Suppressor macrophage treated with lipopolysaccharide for 4 hours (primary cell): Measurements from ENCODE around the gene LRIT2.
"Not testable (repeated sequence)": the region's sequence is repeated elsewhere in the genome, so short reads cannot be mapped to it uniquely, and the experiment has no call there.

Experiments used
- DNase-seq: peaks from one replicate; pipeline ENCODE4 v3.0.0-alpha.2; 2020

Gene LRIT2

DNA sequence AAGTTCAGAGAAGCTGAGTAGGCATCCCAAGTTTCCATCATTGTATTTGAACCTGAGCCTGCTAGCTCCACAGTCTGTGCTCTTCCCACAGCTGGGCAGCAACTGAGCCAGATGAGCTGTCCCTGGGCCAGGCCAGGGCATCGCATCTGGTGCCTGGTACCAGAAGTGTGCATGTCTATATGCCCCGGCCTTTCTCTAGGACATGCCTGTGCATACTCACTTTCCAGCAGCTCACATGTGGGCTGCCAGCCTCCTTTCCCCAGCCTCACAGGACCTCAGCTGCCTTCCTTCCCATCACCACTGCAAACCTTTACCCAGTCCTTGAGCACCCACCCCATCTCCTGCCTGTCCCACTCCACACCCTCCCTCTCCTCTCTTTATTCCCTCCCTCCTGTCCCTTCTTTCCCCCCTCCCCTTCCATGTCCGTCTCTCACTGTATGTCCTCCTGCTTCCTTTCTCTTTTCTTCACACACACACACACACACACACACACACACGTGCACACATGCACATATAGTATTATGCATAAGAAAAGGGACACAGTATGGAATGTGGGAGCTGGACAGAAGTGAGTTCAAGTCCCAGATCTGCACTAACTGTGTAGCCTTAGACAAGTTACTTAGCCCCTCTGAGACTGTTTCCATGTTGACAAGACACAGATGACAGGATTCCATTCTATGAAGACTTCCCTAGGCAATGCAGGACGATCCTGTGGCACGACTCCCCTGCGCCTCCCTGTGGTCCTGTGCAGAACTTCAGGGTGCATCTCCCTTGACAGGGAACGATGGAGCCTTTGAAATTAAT lies 20.1 kb downstream of the LRIT2 start:
- DNase-seq: peak; percentile 63

GRCh38 chr10:84204610-84205009 lies 20.7 kb downstream of the LRIT2 start:
- DNase-seq: no peak

GRCh38 chr10:84204122-84204521 lies 21.2 kb downstream of the LRIT2 start:
- DNase-seq: peak; percentile 1

DNA sequence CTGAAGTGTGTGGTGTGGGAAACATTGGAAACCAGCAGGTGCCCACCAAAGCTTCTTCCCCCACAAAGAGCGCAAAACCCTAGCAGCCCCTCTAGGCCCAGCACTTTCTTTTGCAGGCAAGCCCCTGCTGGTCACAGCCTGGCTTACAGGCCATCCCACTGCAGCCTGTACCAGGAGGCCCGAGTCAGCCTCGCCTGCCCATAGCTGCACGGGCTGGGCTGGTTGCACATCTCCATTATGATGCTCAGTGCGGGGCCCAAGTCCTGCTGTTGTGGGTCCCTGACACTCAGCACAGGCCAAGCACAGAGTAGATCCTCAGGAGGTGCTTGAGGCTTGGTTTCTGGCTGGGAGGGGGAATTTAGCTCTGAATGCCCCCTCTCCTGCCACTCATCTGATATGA lies 23.0 kb downstream of the LRIT2 start:
- DNase-seq: no peak

- DNase-seq: no peak
Measured at GRCh38 chr10:84201682-84202081, 23.7 kb downstream of the LRIT2 start.

DNA sequence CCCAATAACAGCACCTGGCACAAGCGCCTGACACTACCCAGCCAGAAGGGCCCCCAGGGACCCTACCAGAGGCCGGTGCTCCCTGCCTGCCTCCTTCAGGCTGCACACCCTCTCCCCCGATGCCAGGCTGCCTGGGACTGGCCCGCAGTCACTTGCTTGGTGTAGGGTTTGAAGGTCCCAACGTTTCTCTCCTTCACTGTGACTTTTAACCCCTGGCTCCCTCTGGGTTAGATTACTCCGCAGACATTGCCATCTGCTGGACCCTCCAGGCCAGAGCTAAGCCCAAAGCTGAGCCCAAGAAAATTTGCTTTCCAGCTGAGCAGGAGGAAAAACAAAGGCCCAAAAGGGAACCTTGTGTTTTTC lies 24.1 kb downstream of the LRIT2 start:
- no peak for DNase-seq

- DNase-seq: no peak
Measured at GRCh38 chr10:84200537-84201243, 24.7 kb downstream of the LRIT2 start.

GRCh38 chr10:84198206-84198915 lies 27.0 kb downstream of the LRIT2 start:
- no peak for DNase-seq

GRCh38 chr10:84197643-84198042 lies 27.7 kb downstream of the LRIT2 start:
- no peak for DNase-seq

DNA sequence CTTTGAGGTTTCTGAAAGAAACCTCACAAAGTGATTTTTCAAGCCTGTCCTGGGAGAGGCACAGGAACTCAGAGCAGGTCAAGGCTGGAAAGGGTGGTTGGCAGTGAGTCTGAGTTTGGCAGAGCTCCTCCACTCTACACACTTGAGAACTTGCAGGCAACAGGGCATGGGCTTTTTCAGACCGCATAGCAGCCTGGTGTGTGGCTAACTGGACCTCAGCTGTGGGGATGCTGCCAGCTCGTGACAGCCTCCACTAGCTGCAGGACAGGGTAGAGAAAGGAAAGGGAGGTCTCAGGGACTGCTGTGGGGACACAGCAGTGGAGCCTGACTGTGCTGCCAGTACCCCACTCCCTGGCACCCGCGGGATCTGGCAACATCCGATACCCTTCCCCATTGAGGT lies 28.4 kb downstream of the LRIT2 start:
- DNase-seq: no peak

DNA sequence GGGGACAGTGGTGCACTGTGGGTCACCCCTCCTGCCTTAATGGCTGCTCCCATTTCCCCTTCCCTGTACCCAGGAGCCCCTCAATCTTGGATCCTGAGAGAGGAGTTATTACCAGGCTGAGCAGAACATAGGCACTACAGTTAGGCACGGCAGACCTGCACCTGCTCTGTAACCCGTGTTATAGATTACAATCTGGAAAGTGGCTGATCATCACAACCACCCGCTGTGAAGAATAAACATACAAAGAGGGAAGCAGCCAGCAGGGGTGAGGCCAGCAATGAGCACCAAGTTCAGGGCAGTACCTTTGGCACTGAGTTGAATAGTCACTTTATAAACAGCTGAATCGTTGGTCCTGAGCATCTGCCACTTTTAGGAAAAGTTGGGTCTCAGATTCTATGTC lies 29.3 kb downstream of the LRIT2 start:
- no peak for DNase-seq

DNA sequence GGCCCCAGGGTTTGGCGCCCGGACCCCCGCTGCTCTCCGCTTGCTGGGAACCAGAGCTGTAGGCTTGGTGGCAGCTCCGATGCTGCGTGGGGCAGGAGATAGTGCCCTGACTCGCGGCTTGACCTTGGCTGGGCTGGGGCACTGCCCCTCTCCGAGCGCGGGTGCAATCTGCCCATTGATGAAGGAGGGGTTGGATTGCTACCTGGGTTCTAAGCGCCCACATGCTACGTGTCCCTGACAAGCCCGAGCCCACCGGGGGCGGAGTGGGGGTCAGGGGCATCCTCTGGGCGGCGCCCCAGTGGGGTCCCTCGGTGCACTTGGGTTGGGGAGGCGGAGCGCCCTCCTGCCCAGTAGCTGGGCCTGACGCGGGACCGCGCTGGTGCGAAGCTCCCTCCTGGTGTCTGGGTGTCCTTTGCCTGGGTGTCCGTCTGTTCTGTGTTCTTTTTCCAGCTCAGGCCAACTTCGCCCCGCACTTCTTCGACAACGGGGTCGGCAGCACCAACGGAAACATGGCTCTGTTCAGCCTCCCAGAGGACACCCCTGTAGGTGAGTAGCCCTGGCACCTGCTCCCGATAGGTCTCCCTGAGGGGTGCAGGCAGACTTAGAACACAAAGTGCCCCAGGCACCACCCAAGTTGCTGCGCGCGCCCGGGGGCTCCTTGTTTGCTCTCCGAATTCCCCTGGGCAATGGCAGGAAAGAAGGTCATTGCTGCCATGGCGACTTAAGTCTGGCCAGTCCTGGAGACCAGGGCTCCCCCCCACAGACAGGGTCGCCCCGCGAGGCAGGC lies 30.1 kb downstream of the LRIT2 start:
- no peak for DNase-seq

DNA sequence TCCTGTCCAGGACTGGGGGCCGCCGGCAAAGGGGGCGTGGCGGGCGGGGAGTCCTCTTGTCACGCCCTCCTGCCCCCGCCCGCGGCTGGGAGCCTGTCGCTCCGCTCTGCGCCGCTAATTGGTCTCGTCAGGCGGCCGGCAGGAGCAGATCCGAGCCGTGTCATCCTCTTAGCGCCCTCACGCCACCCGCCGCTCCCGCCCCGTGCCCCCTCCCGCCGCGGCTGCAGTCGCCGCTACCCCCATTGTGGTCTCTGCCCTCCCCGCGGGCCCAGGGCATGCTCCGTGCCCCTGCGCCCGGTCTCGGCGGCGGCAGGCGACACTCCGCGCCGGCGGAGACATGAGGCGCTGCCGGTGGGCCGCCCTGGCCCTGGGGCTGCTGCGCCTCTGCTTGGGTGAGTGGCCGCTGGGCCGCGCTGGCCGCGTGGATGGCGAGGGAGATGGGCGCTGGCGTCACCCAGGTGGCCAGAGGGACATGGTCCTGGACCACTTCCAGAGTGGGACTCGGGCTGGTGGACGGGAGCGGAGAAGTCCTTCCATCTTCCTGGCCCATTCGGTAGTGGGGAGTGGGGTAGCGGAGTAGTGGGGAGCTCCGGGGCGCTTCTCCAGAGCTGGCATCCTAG lies 30.8 kb downstream of the LRIT2 start, which contains the start of gene CDHR1:
TSS of gene CDHR1 (plus strand) at position 114 of the 620 bp plus-strand sequence. CDS start at position 338, 224 bp downstream.
- DNase-seq: peak; percentile 3

GRCh38 chr10:84193846-84194423 lies 31.4 kb downstream of the LRIT2 start:
- no peak for DNase-seq

DNA sequence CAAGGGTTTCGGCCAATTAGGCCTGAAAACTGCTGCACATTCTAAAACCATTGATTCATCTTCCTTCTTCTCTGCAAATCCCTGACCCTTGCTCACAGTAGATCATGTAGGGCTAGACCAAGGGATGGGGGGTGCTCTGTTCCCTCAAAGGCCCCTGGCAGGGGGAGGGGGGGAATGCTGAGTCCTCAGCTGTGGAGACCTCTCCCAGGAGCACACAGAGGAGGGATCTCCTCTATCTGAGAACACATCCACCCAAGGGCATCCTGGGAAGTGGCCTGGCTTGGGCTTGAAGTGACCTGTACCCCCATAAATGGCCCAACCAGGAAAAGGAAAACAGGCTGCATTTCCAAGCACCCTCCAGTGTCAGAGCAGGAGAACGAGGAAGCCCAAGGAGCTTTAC lies 32.0 kb downstream of the LRIT2 start:
- DNase-seq: no peak

DNA sequence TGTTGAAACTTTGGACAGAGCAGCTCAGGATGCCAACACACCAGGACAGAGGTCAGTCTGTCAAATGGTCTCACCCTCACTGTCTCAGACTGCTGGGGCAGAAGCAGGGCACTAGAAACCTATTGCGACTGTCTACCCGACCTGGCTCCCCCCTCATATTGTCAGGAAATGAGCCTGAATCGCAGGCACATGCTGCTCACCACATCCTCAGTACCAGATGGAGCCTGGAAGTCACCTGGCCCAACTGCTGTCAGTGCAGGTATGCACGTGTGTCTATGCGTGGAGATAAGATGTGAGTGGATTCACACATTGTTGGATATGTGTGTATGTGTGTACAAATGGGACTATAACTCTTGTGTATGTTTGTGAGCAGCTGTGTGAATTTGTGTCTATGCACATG lies 34.2 kb downstream of the LRIT2 start:
- DNase-seq: no peak

- no peak for DNase-seq
Measured at GRCh38 chr10:84190621-84191020, 34.7 kb downstream of the LRIT2 start.

DNA sequence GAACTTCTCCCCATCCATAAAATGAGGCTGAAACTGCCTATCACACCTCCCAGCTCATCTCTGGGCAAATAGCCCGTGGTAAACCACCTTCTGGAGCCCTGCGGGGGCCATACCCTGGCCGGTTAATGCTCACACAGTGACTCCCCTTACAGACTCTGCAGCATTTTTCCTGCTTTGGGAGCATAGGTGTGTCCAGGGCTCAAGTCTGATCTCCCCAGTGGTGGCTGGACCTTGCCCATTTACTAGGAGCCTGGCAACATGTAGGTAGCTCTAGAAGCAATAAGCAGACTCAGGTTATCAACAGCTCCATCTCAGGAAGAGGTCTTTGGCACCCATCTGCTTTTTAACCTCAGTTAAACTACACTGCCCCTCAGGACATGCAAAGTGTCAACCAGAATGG lies 36.5 kb downstream of the LRIT2 start:
- no peak for DNase-seq

DNA sequence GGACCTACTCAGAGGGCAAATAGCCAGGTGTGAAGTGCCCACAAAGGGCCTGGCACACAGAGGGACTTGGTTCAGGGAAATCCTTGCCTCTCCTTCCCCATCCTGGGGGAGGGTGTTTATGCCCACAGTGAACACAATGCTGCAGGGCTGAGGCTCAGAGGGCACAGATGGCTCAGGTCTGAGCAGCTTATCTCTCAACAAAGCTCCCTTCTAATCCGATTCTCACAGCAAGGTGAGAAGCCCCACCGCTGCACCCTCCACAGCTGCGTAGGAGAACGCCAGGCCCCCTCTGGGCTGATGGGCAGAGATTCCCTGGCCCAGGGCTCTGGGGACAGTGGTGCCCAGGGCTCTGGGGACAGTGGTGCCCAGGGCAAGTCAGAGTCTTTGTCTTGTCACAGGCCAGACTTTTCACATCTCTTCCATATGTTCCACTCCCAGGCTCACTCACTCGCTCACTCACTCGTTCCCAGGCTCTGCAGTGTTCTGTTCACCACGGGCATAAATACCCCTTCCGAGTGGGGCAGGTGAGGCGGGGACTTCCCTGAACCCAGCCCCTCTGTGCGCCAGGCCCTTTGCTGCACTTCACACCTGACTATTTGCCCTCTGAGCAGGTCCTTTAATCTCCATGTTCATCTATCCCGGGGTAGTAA lies 39.7 kb downstream of the LRIT2 start:
- no peak for DNase-seq

- no peak for DNase-seq
Measured at GRCh38 chr10:84184517-84184916, 40.8 kb downstream of the LRIT2 start.

- DNase-seq: no peak
Measured at GRCh38 chr10:84181631-84182030, 43.7 kb downstream of the LRIT2 start.

- not testable (repeated sequence) for DNase-seq
Measured at GRCh38 chr10:84180386-84180785, 45.0 kb downstream of the LRIT2 start.
